ENCODE results near the gene LRRC8C.

GRCh38 chr1:89590341-89591080, 42.4 kb upstream of the LRRC8C start:
- TF ChIP-seq CTCF (IDR thresholded peaks at IDR 0.05; ENCODE audit: insufficient read depth, low read length, poor library complexity, severe bottlenecking): no peak
- no peak for TF ChIP-seq EZH2phosphoT487 (conservative IDR thresholded peaks at IDR 0.05; ENCODE audit: low read length)
